Measurements from ENCODE around the gene KCNK1.
"Not testable (repeated sequence)": the region's sequence is repeated elsewhere in the genome, so short reads cannot be mapped to it uniquely, and the experiment has no call there.

KCNK1 gene

GRCh38 chr1:233661376-233662159 is 47.7 kb downstream of the KCNK1 start:
- no peak overlapping the region for H3K4me3 ChIP-seq (ENCODE audit: low read length)
- no peak for TF ChIP-seq ZNF274 (IDR thresholded peaks at IDR 0.05; ENCODE audit: low read depth, low read length)

- TF ChIP-seq ZNF274 (IDR thresholded peaks at IDR 0.05; ENCODE audit: low read depth, low read length): no peak
- no peak overlapping the region for H3K4me3 ChIP-seq (ENCODE audit: low read length)
These were observed 48.8 kb downstream of the KCNK1 start for GRCh38 chr1:233662575-233663304.

GRCh38 chr1:233664253-233664652 is 50.3 kb downstream of the KCNK1 start:
- TF ChIP-seq ZNF274 (IDR thresholded peaks at IDR 0.05; ENCODE audit: low read depth, low read length): no peak
- no peak overlapping the region for H3K4me3 ChIP-seq (ENCODE audit: low read length)

DNA sequence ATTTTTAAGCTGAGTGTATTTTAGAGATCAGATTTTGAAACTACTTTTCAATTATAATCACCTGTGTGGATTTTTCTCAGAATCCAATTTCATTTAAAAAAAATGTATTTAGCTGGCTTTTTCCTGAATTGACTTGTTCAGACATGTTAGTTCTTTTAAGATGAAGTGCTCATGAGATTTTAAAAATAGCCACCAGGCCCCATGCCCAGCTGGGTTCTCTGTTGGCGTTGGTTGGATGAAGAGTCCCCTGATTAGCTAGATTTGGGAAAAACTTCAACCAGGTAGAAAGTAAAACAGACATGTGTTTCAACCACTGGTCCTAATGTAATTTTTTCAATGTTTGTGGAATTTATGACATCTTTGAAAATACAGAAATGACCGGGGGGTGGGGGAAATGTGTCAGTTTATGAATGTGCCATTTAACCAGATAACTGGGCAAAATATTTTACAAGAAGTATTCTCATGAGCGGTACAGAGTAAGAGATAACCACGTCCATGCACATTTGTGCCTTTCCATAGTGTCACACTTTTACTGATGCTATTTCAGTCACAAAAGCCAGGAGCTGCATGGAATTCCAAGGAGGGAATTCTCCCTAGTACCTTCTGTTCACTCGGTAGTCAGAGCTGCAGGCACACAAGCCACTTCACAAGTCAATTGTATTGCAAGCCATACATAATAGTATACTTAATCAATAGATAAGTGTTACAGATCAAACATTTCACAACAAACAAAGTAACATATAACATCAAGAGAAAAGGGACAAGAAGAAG is 51.1 kb downstream of the KCNK1 start:
- H3K4me3 ChIP-seq (ENCODE audit: low read length): no peak overlapping the region
- no peak for TF ChIP-seq ZNF274 (IDR thresholded peaks at IDR 0.05; ENCODE audit: low read depth, low read length)

- no peak for TF ChIP-seq ZNF274 (IDR thresholded peaks at IDR 0.05; ENCODE audit: low read depth, low read length)
- H3K4me3 ChIP-seq (ENCODE audit: low read length): no peak overlapping the region
These were observed 51.8 kb downstream of the KCNK1 start for GRCh38 chr1:233665575-233666270.

GRCh38 chr1:233667741-233668140 is 53.8 kb downstream of the KCNK1 start:
- H3K4me3 ChIP-seq (ENCODE audit: low read length): no peak overlapping the region
- no peak for TF ChIP-seq ZNF274 (IDR thresholded peaks at IDR 0.05; ENCODE audit: low read depth, low read length)

DNA sequence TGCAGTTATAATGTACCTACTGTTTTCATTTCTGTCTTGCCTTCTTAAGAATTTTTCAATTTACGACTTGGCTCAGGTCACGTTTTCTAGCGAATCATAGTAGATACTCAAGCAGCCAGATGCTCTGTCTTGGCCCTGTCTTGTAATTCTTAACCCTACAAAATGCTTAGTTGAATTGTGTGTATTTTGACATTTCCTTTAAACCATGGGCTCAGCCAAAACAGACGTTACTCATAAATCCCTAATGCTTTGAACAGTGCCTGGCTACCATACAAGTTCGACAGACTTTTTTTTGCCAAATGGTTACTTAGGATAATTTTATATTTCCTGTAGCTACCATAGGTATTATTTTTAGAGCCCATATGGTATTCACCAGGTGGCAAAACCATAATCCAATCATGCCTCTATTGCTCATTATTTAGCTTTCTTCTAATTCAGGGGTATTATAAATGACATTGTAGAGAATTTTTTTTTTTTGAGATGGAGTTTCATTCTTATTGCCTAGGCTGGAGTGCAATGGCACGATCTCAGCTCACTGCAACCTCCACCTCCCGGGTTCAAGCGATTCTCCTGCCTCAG is 54.3 kb downstream of the KCNK1 start:
- no peak overlapping the region for H3K4me3 ChIP-seq (ENCODE audit: low read length)
- no peak for TF ChIP-seq ZNF274 (IDR thresholded peaks at IDR 0.05; ENCODE audit: low read depth, low read length)

DNA sequence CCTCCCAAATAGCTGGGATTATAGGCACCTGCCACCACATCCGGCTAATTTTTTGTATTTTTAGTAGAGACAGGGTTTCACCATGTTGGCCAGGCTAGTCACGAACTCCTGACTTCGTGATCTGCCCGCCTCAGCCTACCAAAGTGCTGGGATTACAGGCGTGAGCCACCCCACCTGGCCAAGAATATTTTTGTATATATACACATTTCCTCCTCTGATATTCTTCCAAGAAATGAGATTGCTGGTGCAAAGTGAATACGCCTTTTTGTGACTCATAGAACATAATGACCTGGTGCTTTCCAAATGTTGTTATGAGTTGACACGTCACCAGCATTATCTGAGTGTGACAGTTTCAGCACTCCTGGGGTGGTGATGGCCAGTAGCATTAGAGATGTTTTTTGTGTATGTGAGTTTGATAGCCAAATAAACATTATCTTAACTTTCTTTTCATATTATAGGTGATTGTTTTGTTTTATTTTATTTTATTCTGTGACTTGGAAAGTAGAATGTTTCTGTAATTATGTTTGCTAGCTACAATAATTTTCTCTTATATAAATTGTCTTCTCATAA is 54.9 kb downstream of the KCNK1 start:
- no peak for TF ChIP-seq ZNF274 (IDR thresholded peaks at IDR 0.05; ENCODE audit: low read depth, low read length)
- H3K4me3 ChIP-seq (ENCODE audit: low read length): no peak overlapping the region

DNA sequence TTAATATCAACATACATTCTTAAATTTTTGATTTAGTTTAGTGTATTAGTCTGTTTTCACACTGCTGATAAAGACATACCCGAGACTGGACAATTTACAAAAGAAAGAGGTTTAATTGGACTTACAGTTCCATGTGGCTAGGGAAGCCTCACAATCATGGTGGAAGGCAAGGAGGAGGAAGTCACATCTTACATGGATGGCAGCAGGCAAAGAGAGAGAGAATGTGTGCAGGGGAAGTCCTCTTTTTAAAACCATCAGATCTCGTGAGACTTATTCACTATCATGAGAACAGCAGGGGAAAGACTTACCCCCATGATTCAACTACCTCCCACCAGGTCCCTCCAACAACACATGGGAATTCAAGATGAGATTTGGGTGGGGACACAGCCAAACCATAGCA is 56.5 kb downstream of the KCNK1 start:
- H3K4me3 ChIP-seq (ENCODE audit: low read length): not testable (repeated sequence)

DNA sequence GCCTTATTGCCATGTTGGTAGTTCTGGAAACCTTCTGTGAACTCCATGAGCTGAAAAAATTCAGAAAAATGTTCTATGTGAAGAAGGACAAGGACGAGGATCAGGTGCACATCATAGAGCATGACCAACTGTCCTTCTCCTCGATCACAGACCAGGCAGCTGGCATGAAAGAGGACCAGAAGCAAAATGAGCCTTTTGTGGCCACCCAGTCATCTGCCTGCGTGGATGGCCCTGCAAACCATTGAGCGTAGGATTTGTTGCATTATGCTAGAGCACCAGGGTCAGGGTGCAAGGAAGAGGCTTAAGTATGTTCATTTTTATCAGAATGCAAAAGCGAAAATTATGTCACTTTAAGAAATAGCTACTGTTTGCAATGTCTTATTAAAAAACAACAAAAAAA is 57.4 kb downstream of the KCNK1 start:
- no peak for TF ChIP-seq ZNF274 (IDR thresholded peaks at IDR 0.05; ENCODE audit: low read depth, low read length)
- H3K4me3 ChIP-seq (ENCODE audit: low read length): no peak overlapping the region

GRCh38 chr1:233672732-233673131 is 58.8 kb downstream of the KCNK1 start:
- TF ChIP-seq ZNF274 (IDR thresholded peaks at IDR 0.05; ENCODE audit: low read depth, low read length): no peak
- no peak overlapping the region for H3K4me3 ChIP-seq (ENCODE audit: low read length)

DNA sequence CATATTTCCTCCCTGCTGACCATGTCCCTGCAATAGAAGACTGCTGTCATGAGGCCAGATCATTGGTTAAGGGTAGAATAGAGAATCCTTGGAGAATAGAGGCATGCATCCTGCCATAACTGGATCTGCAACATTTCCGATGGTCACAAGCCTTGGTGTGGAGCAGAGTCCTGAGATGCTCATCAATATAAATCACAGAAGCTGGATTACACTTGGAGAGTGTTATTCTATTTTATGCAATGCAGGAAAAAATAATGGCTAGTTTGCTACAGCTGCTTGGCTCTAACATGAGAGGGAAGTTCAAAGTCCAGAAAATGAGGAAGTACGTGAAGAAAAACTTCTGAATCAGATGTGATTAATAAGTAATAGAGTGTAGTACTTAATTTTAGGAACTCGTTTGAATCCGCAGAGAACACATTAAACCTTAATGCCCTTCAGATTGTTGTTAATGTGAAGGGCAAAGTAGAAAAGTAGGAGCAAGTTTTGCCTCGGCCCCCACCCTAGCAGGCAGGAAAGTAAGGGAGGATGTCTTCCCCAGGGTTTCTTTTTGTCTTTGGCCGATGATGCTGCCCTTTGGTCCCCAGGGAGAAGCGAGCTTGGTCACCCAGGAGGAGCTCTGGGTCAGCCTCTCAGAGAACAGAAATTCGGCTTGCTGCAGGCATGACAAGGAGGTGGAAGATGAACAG is 59.5 kb downstream of the KCNK1 start:
- TF ChIP-seq ZNF274 (IDR thresholded peaks at IDR 0.05; ENCODE audit: low read depth, low read length): no peak
- H3K4me3 ChIP-seq (ENCODE audit: low read length): no peak overlapping the region

DNA sequence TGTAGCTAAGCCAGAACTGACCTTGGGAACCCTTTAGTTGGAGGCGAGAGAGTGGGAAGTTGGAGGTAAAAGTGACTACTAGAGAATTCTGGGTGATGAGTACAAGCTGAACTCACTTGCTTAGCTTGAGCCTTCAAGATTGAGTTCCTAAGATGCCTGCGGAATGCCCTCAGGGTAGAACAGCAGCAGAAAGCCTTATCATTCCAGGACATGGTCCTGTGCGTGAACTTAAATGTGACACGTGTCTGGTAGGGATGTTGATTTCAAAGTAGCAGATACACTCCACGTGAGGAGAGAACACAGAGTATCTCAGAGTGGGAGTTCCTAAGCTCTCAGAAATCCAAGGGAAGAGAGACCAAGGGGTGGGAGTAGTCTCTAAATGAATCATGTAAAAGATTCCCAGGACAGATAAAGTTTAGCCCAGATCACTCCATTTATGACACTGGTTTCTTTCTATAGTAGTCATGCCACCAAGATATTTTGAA is 60.1 kb downstream of the KCNK1 start:
- no peak for TF ChIP-seq ZNF274 (IDR thresholded peaks at IDR 0.05; ENCODE audit: low read depth, low read length)
- no peak overlapping the region for H3K4me3 ChIP-seq (ENCODE audit: low read length)

All from GM08714 (cell line).